ENCODE data around the gene PGS1.
A peak's percentile ranks its signal among the peaks of the same experiment; 100 is the strongest.

PGS1 gene

DNA sequence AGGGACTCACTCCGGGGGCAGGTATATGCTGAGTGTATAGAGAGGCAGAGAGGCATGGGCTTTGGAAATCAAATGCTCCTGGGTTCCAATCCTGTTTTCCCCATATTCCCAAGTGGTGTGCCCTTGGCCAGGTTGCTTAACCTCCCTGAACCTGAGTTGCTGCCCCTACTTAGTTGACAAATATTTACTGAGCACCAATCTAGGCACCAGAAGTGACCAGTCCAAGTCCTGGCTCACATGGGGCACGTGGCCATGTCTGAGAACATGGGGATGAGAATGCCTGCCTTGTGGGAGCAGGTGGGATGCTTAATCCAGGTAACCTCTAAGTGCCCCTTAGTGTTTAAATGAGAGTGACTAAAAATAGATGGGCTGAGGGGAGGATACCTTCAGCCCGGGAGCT, 22.7 kb upstream of the PGS1 start:
- TF ChIP-seq, protein P1, sequence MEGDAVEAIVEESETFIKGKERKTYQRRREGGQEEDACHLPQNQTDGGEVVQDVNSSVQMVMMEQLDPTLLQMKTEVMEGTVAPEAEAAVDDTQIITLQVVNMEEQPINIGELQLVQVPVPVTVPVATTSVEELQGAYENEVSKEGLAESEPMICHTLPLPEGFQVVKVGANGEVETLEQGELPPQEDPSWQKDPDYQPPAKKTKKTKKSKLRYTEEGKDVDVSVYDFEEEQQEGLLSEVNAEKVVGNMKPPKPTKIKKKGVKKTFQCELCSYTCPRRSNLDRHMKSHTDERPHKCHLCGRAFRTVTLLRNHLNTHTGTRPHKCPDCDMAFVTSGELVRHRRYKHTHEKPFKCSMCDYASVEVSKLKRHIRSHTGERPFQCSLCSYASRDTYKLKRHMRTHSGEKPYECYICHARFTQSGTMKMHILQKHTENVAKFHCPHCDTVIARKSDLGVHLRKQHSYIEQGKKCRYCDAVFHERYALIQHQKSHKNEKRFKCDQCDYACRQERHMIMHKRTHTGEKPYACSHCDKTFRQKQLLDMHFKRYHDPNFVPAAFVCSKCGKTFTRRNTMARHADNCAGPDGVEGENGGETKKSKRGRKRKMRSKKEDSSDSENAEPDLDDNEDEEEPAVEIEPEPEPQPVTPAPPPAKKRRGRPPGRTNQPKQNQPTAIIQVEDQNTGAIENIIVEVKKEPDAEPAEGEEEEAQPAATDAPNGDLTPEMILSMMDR (IDR thresholded peaks at IDR 0.05; ENCODE audit: low read depth, low read length) = no peak
- H3K4me3 ChIP-seq (replicated peaks in 1 of 2; ENCODE audit: low read depth in 2 of 2, low read length in 2 of 2) = peak overlapping the region in 1 of 2 donors; percentile 90
- peak in 1 of 2 donors; percentile 59 for DNase-seq (ENCODE audit: low read depth in 2 of 2)

DNA sequence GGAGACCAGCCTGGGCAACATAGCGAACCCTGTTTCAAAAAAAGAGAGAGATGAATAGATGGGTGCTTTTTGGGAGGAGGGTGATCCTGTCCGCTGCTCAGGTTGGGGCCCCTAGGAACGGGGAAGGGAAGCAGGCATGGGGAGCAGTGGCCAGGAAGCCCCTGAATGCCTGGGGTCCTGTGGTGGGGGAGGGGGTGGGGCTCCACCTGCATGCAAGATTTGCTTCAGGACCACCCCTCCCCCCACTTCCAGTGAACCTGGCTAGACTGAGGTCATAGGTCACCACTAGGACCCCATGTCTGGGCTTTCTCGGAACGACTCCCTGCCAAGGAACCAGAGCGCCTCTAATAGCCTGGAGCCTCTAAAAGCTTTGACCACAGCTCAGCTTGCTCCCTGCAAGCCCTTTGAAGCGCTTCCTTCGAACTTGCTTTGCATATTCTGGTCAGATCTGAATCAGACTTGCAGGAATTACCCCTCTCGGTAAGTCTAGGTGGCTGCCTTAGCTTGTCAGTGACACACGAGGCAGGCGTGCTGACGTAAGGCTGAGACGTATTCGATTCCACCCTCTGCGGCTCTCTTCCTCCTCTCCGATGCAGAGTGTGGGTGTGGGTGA, 22.2 kb upstream of the PGS1 start:
- peak; percentile 76 to 89 for DNase-seq (ENCODE audit: low read depth in 2 of 2)
- H3K4me3 ChIP-seq (replicated peaks in 1 of 2; ENCODE audit: low read depth in 2 of 2, low read length in 2 of 2) = peak overlapping the region in 1 of 2 donors; percentile 90
- TF ChIP-seq, protein P1 (IDR thresholded peaks at IDR 0.05; ENCODE audit: low read depth, low read length) = no peak

DNA sequence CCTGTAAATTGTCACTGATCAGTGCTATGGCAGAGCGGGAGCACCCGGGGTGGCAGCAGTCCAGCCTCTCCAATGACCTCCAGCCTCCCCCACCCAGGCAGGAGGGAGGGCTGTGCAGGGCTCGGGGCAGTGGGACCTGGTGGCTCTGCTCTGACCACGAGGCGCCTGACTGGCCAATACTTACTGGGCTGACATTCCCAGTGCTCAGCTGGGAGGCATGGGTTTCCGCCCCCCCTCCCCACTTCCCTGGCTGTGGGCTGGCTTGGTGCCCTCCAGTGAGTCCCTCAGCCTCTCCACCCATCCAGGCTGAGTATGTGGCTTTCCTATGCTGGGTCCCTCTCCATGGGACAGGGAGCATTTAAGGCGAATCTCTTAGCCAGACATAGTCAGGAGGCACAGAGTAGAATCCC, 21.3 kb upstream of the PGS1 start:
- H3K4me3 ChIP-seq (replicated peaks in 1 of 2; ENCODE audit: low read depth in 2 of 2, low read length in 2 of 2) = peak overlapping the region; percentile 90 to 95
- peak; percentile 61 to 88 for DNase-seq (ENCODE audit: low read depth in 2 of 2)
- TF ChIP-seq, protein P1 (IDR thresholded peaks at IDR 0.05; ENCODE audit: low read depth, low read length) = no peak

DNA sequence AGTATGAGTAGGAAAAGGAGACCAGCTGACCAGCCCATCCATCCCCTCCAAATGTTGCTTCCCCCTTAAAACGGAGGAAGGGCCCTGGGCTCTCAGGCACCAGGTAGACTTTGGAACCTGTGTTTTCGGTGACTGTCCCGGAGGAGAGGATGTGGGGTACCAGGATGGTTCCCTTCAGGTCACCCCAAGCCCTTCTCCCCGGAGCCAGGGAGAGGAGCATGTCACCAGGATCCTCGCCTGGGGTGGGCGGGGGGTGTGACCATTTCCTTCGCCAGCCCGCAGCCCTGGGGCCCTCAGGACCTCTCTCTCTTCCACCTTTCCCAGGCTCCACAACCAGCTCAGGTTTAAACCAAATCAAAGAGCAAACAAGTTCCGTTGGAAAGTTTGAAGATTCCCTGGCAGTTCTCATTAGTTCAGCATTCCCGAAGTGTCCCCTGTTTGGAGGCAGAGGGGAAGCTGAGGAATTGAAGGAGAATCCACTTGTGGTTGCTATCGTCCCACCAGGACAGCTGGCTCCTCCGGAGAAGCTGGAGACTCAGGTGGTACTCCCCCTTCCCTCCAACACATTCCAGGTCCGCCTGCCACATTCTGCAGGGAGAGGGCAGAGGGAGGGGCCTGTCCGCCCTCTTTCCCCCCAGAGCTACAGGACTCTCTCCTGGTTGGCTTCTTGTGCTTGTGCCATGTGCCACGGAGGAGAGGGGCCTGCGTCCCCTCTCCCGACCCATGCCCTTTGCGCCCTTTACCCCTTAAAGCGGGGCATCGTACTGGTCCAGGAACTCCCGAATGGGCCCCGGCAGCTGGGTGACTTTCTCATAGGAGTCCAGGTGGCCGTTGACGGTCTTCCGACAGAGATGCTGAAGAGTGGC, 20.5 kb upstream of the PGS1 start:
- peak in 1 of 2 donors; percentile 57 for DNase-seq (ENCODE audit: low read depth in 2 of 2)
- TF ChIP-seq, protein P1 (IDR thresholded peaks at IDR 0.05; ENCODE audit: low read depth, low read length) = no peak
- peak overlapping the region; percentile 90 to 95 for H3K4me3 ChIP-seq (replicated peaks in 1 of 2; ENCODE audit: low read depth in 2 of 2, low read length in 2 of 2)

DNA sequence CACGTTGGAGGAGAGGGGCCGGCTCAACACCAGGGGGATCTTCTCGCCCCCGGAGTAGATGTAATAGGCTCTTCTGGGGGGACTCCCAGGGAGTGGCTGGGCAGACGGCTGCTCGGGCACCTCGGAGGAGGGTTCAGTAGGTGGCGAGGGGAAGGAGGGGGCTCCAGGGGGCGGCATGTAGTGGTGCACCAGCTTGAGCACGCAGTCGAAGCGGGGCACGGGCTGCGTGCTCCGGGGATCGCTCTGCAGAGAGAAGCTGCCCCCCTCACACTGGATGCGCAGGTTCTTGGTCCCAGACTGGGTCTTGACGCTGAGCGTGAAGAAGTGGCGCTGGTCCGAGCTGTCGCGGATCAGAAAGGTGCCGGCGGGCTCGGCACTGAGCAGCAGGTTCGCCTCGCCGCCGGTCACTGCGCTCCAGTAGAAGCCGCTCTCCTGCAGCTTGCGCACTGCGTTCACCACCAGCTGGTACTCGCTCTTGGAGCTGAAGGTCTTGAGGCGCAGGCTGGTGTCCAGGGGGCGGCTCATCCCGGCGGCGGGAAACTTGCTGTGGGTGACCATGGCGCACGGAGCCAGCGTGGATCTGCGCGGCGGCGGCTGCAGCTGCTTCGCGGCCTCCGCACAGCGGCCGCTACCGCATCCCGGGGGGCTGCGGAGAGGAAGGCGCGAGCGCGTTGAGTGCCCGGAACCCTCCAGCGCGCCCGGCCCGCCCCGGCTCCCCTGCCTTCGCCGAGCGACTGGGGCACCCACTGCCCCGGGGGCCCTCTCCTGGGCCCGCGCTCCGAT, 19.7 kb upstream of the PGS1 start:
- peak; percentile 59 to 70 for DNase-seq (ENCODE audit: low read depth in 2 of 2)
- peak overlapping the region; percentile 90 to 95 for H3K4me3 ChIP-seq (replicated peaks in 1 of 2; ENCODE audit: low read depth in 2 of 2, low read length in 2 of 2)
- TF ChIP-seq, protein P1 (IDR thresholded peaks at IDR 0.05; ENCODE audit: low read depth, low read length) = no peak

DNA sequence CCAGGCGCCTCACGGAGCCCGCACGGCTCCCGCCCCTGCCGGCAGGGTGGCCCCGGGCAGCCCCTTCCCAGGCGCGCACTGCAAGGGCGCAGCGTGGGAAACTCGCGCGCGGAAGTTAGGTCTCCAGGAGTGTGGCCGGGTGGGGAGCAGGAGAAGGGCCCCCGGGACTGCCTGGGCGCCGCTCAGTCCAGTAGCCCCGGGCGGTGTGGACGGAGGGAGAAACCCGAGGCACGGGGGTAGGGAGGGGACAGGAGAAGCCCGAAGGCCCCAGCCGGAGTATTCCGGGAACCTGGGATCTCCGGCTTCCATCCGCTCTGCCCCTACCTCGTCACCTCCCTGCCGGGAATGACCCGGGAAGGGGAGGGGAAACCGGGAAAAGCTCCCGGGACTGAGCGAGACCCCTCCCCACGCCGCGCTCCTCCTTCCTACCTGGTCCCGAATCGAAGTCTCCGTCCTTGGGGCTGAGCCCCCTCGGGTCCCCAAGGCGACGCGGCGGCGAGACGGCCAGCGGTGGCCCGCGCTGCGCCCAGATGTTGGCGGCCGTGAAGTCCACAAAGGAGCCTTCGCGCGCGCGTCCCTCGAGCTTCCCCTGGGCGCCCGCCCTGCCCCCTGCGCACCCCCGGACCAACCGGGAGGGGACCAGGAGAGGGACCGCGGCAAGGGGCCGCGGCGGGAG, 19.0 kb upstream of the PGS1 start:
- DNase-seq (ENCODE audit: low read depth in 2 of 2) = peak; percentile 57 to 70
- TF ChIP-seq, protein P1 (IDR thresholded peaks at IDR 0.05; ENCODE audit: low read depth, low read length) = no peak

More for the DNA sequence above, 19.0 kb upstream of the PGS1 start:
- H3K4me3 ChIP-seq (replicated peaks in 1 of 2; ENCODE audit: low read depth in 2 of 2, low read length in 2 of 2) = peak overlapping the region; percentile 90 to 95
